CD4-positive, alpha-beta T cell treated with Interleukin-4 for 1 hour (primary cell): Measurements from ENCODE around the gene HOXB8.
A peak's percentile ranks its signal among the peaks of the same experiment; 100 is the strongest.

ENCODE experiments used
- DNase-seq, 2 donors: peaks; one replicate each; pipeline ENCODE4 v3.0.0-alpha.2; 2020 to 2022

The HOXB8 gene

GRCh38 chr17:48624544-48625494 lies 9.7 kb upstream of the HOXB8 start:
- peak in 1 of 2 donors; percentile 36 for DNase-seq

- DNase-seq, result no peak
These were observed 9.0 kb upstream of the HOXB8 start for GRCh38 chr17:48624118-48624517.

GRCh38 chr17:48623583-48623982 lies 8.5 kb upstream of the HOXB8 start:
- DNase-seq, result no peak

- no peak for DNase-seq
These were observed 7.8 kb upstream of the HOXB8 start for GRCh38 chr17:48622857-48623256.

- no peak for DNase-seq
These were observed 6.6 kb upstream of the HOXB8 start for GRCh38 chr17:48621410-48622392.

GRCh38 chr17:48620461-48621139 lies 5.5 kb upstream of the HOXB8 start:
- DNase-seq, result no peak

GRCh38 chr17:48619826-48620449 lies 4.8 kb upstream of the HOXB8 start:
- no peak for DNase-seq

GRCh38 chr17:48618256-48618896 lies 3.3 kb upstream of the HOXB8 start:
- DNase-seq, result peak; percentile 81 to 85

GRCh38 chr17:48617471-48618255 lies 2.6 kb upstream of the HOXB8 start:
- DNase-seq, result no peak

- DNase-seq, result no peak
These were observed 1.8 kb upstream of the HOXB8 start for GRCh38 chr17:48616717-48617470.

- no peak for DNase-seq
These were observed 1.0 kb upstream of the HOXB8 start for GRCh38 chr17:48615963-48616716.

GRCh38 chr17:48613862-48614694 lies 1.0 kb downstream of the HOXB8 start:
- peak in 1 of 2 donors; percentile 30 for DNase-seq

- peak; percentile 33 to 58 for DNase-seq
These were observed 2.0 kb downstream of the HOXB8 start for GRCh38 chr17:48612854-48613691.

GRCh38 chr17:48612456-48612853 lies 2.6 kb downstream of the HOXB8 start:
- DNase-seq, result no peak

GRCh38 chr17:48611681-48612455 lies 3.2 kb downstream of the HOXB8 start:
- no peak for DNase-seq

- DNase-seq, result no peak
These were observed 3.9 kb downstream of the HOXB8 start for GRCh38 chr17:48611213-48611612.
